Endodermal cell (in vitro differentiated cells): ENCODE results near the gene SLC13A3. TPM values are rescaled to one million over a fixed set of nuclear protein-coding genes. Genes with fewer than 3 reads are reported as not detected.

Experiments used
- DNase-seq: peaks from one replicate; pipeline ENCODE4 v3.0.0-alpha.2; 2017
- H3K27ac ChIP-seq: 2 replicates; pipeline ENCODE4 v1.5.1; 2013; ENCODE audit warnings: mild to moderate bottlenecking, low read depth, low read length, moderate library complexity
- H3K27me3 ChIP-seq: 2 replicates; pipeline ENCODE4 v1.6.1; 2013; ENCODE audit warnings: mild to moderate bottlenecking, low read length, moderate library complexity; ENCODE audit not compliant: insufficient read depth, control insufficient read depth, poor library complexity, severe bottlenecking
- H3K36me3 ChIP-seq: 2 replicates; pipeline ENCODE4 v1.7.0; 2013; ENCODE audit warnings: mild to moderate bottlenecking, low read length, moderate library complexity; ENCODE audit not compliant: control insufficient read depth, insufficient read depth
- H3K4me1 ChIP-seq: one replicate; pipeline ENCODE4 v1.7.0; 2013; ENCODE audit warnings: low read length; ENCODE audit not compliant: control insufficient read depth, insufficient read depth
- H3K4me3 ChIP-seq: 2 replicates; pipeline ENCODE4 v1.5.1; 2013; ENCODE audit warnings: mild to moderate bottlenecking, low read length, moderate library complexity
- H3K9ac ChIP-seq: 2 replicates; pipeline ENCODE4 v1.6.1; 2013; ENCODE audit warnings: mild to moderate bottlenecking, low read length, moderate library complexity; ENCODE audit not compliant: poor library complexity, severe bottlenecking; ENCODE audit errors: extremely low read depth
- H3K9me3 ChIP-seq: 2 replicates; pipeline ENCODE4 v1.6.1; 2013; ENCODE audit warnings: mild to moderate bottlenecking, low read length, moderate library complexity; ENCODE audit not compliant: control insufficient read depth
- H3K27ac Mint-ChIP-seq: 2 replicates; pipeline ENCODE4 v1.8.0; 2020; ENCODE audit warnings: mixed read lengths
- H3K27me3 Mint-ChIP-seq: 2 replicates; pipeline ENCODE4 v1.8.0; 2021; ENCODE audit warnings: mild to moderate bottlenecking, mixed read lengths; ENCODE audit not compliant: insufficient read depth
- H3K36me3 Mint-ChIP-seq: 2 replicates; pipeline ENCODE4 v1.8.0; 2020; ENCODE audit warnings: low read depth, mixed read lengths
- H3K4me1 Mint-ChIP-seq: 2 replicates; pipeline ENCODE4 v1.8.0; 2020; ENCODE audit warnings: mixed read lengths
- H3K4me3 Mint-ChIP-seq: 2 replicates; pipeline ENCODE4 v1.8.0; 2020; ENCODE audit warnings: mild to moderate bottlenecking, moderate library complexity, mixed read lengths
- H3K9me3 Mint-ChIP-seq: 2 replicates; pipeline ENCODE4 v1.8.0; 2020; ENCODE audit warnings: mild to moderate bottlenecking, mixed read lengths
- WGBS, 2 experiments: methylation state at CpG; one replicate each; pipeline versions ENCODE4 v1.1.5 to v1.1.7; 2013; ENCODE audit warnings: missing lambda C conversion rate in 2 of 2, mixed read lengths in 1 of 2; ENCODE audit not compliant: insufficient coverage in 1 of 2, insufficient read length in 1 of 2; 5-methylcytosine and 5-hydroxymethylcytosine counted together
- total RNA-seq, 2 donors: library from RNA; stranded (reverse); fragmentation: NEBNext Ultra II Directional in 1 of 2; extraction: Animal tissue kit (Norgen Biotek cat#: 25700) in 1 of 2; gene quantifications; 2 replicates in 1 of 2; 3 replicates in 1 of 2; pipeline ENCODE4 v1.2.1, GENCODE V29; 2021
- TF ChIP-seq, protein P1 (sequence below): fragments of 200-600 bp; sonication (generic); conservative IDR thresholded peaks from 2 replicates; pipeline ENCODE4 v1.5.0; 2021; ENCODE audit warnings: antibody characterized with exemption, mild to moderate bottlenecking

SLC13A3 gene
- total RNA-seq, 2 donors from 2014 or later, result 7.3 to 9.0 TPM

DNA sequence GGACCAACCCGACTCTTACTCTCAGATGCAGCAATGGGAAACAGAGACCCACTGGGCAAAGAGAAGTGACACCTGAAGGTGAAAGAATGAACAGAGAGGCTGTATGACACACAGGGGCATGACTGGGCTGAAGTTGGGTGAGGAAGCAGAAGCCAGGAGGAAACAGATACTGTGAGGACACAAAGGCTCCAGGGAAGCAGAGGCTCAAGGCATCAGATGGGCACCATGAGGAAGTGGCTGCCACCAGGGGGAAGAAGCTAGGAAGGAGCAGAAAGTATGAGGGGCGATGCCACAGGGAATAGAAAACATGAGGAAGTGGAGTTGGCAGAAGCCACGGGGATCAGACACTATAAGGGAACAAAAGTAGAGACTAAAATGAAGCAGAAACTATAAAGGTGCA lies 69.9 kb downstream of the SLC13A3 start:
- H3K27me3 ChIP-seq, result no peaks in the 10 kb centered on the region
- peaks cover 19% of the 10 kb centered on the region for H3K36me3 Mint-ChIP-seq
- peaks cover 7% of the 10 kb centered on the region for H3K36me3 ChIP-seq
- no peak overlapping the region for H3K9ac ChIP-seq
- peaks cover 16% of the 10 kb centered on the region for H3K9me3 Mint-ChIP-seq
- no peak for DNase-seq
- peaks cover 12% of the 10 kb centered on the region for H3K4me1 ChIP-seq
- H3K4me3 ChIP-seq, result peak overlapping the region; percentile 45
- H3K27me3 Mint-ChIP-seq, result peaks cover 2% of the 10 kb centered on the region
- TF ChIP-seq, protein P1, sequence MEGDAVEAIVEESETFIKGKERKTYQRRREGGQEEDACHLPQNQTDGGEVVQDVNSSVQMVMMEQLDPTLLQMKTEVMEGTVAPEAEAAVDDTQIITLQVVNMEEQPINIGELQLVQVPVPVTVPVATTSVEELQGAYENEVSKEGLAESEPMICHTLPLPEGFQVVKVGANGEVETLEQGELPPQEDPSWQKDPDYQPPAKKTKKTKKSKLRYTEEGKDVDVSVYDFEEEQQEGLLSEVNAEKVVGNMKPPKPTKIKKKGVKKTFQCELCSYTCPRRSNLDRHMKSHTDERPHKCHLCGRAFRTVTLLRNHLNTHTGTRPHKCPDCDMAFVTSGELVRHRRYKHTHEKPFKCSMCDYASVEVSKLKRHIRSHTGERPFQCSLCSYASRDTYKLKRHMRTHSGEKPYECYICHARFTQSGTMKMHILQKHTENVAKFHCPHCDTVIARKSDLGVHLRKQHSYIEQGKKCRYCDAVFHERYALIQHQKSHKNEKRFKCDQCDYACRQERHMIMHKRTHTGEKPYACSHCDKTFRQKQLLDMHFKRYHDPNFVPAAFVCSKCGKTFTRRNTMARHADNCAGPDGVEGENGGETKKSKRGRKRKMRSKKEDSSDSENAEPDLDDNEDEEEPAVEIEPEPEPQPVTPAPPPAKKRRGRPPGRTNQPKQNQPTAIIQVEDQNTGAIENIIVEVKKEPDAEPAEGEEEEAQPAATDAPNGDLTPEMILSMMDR, result no peak
- 94 to 100% methylated on average over 3 of the region's 3 CpGs for WGBS, 2 experiments
- no peak overlapping the region for H3K27ac Mint-ChIP-seq
- no peak overlapping the region for H3K4me3 Mint-ChIP-seq
- peaks cover 21% of the 10 kb centered on the region for H3K4me1 Mint-ChIP-seq
- peaks cover 23% of the 10 kb centered on the region for H3K9me3 ChIP-seq
- H3K27ac ChIP-seq, result no peak overlapping the region

GRCh38 chr20:46580613-46581205 lies 70.5 kb downstream of the SLC13A3 start:
- no peak overlapping the region for H3K27ac ChIP-seq
- 88 to 93% methylated on average over 1 to 2 of the region's 2 CpGs for WGBS, 2 experiments
- peaks cover 27% of the 10 kb centered on the region for H3K4me1 Mint-ChIP-seq

GRCh38 chr20:46578745-46579144 lies 72.5 kb downstream of the SLC13A3 start:
- H3K27ac ChIP-seq, result no peak overlapping the region
- TF ChIP-seq, protein P1, result no peak
- WGBS, 2 experiments, result 84 to 100% methylated on average over 2 to 3 of the region's 7 CpGs
- peaks cover 3% of the 10 kb centered on the region for H3K4me1 ChIP-seq
- H3K9me3 Mint-ChIP-seq, result peaks cover 16% of the 10 kb centered on the region
- DNase-seq, result no peak
- H3K27me3 ChIP-seq, result no peaks in the 10 kb centered on the region
- H3K36me3 ChIP-seq, result peaks cover 7% of the 10 kb centered on the region
- peaks cover 17% of the 10 kb centered on the region for H3K4me1 Mint-ChIP-seq
- H3K36me3 Mint-ChIP-seq, result peaks cover 19% of the 10 kb centered on the region
- peaks cover 2% of the 10 kb centered on the region for H3K27me3 Mint-ChIP-seq
- no peak overlapping the region for H3K4me3 Mint-ChIP-seq
- no peak overlapping the region for H3K4me3 ChIP-seq
- H3K9me3 ChIP-seq, result peaks cover 23% of the 10 kb centered on the region
- H3K27ac Mint-ChIP-seq, result no peak overlapping the region
- no peak overlapping the region for H3K9ac ChIP-seq

More at GRCh38 chr20:46580613-46581205, 70.5 kb downstream of the SLC13A3 start:
- Histone ChIP-seq H3K27me3 (no peaks in the 10 kb centered on the region), H3K36me3 (peaks cover 7% of the 10 kb centered on the region), H3K4me1 (peaks cover 12% of the 10 kb centered on the region), H3K9me3 (peaks cover 23% of the 10 kb centered on the region), H3K9ac (no peak overlapping the region), H3K4me3 (peak overlapping the region; percentile 45)
- Mint-ChIP-seq H3K27me3 (peaks cover 2% of the 10 kb centered on the region), H3K36me3 (peaks cover 19% of the 10 kb centered on the region), H3K9me3 (peaks cover 16% of the 10 kb centered on the region), H3K27ac (no peak overlapping the region), H3K4me3 (no peak overlapping the region)
- TF ChIP-seq, protein P1, result no peak
- no peak for DNase-seq
